SU-DHL-6 (cell line): ENCODE data around the gene LRFN2.

Experiments used
- EZH2phosphoT487 ChIP-seq: fragments of 200-600 bp; sonication (generic), shearing (Covaris generic); conservative IDR thresholded peaks from 2 replicates; pipeline ENCODE4 v1.6.1; 2018; ENCODE audit warnings: mild to moderate bottlenecking, antibody characterized with exemption, low read length, moderate library complexity, mixed read lengths
- TF ChIP-seq, protein P1 (sequence below): fragments of 200-600 bp; sonication (generic); IDR thresholded peaks from one replicate; pipeline ENCODE4 v1.5.1; 2017; ENCODE audit warnings: antibody characterized with exemption, mild to moderate bottlenecking, low read length, moderate library complexity; ENCODE audit not compliant: insufficient read depth, poor library complexity, severe bottlenecking

GRCh38 chr6:40614671-40615070 lies 27.5 kb upstream of the LRFN2 start:
- TF ChIP-seq, protein P1, sequence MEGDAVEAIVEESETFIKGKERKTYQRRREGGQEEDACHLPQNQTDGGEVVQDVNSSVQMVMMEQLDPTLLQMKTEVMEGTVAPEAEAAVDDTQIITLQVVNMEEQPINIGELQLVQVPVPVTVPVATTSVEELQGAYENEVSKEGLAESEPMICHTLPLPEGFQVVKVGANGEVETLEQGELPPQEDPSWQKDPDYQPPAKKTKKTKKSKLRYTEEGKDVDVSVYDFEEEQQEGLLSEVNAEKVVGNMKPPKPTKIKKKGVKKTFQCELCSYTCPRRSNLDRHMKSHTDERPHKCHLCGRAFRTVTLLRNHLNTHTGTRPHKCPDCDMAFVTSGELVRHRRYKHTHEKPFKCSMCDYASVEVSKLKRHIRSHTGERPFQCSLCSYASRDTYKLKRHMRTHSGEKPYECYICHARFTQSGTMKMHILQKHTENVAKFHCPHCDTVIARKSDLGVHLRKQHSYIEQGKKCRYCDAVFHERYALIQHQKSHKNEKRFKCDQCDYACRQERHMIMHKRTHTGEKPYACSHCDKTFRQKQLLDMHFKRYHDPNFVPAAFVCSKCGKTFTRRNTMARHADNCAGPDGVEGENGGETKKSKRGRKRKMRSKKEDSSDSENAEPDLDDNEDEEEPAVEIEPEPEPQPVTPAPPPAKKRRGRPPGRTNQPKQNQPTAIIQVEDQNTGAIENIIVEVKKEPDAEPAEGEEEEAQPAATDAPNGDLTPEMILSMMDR = no peak
- no peak for TF ChIP-seq EZH2phosphoT487
